Measurements from ENCODE around the gene TMEM72.

The TMEM72 gene

GRCh38 chr10:44889834-44890233, 21.3 kb upstream of the TMEM72 start:
- no peak for DNase-seq (ENCODE audit: low read depth, low spot score)
- TF ChIP-seq YY1 (IDR thresholded peaks at IDR 0.05; ENCODE audit: insufficient read depth, insufficient read length) (no peak), ZNF274 (IDR thresholded peaks at IDR 0.05; ENCODE audit: low read depth, low read length) (no peak), SUZ12 (IDR thresholded peaks at IDR 0.05; ENCODE audit: extremely low read depth, insufficient read depth, insufficient read length) (no peak)
- H3K4me1 ChIP-seq (ENCODE audit: insufficient read depth, insufficient read length), result no peaks in the 10 kb centered on the region
- no peaks in the 10 kb centered on the region for H3K27me3 ChIP-seq (ENCODE audit: insufficient read depth, insufficient read length)
- H3K9me3 ChIP-seq (ENCODE audit: insufficient read depth, low read length), result no peaks in the 10 kb centered on the region
- no peaks in the 10 kb centered on the region for H3K36me3 ChIP-seq (ENCODE audit: insufficient read depth, insufficient read length, low read length)
- no peak overlapping the region for H3K4me3 ChIP-seq (ENCODE audit: insufficient read length, low read depth)
- H3K9ac ChIP-seq (ENCODE audit: insufficient read length, low read depth), result no peak overlapping the region

- no peaks in the 10 kb centered on the region for H3K4me1 ChIP-seq (ENCODE audit: insufficient read depth, insufficient read length)
- H3K9ac ChIP-seq (ENCODE audit: insufficient read length, low read depth), result no peak overlapping the region
- TF ChIP-seq SUZ12 (IDR thresholded peaks at IDR 0.05; ENCODE audit: extremely low read depth, insufficient read depth, insufficient read length), result no peak
- TF ChIP-seq ZNF274 (IDR thresholded peaks at IDR 0.05; ENCODE audit: low read depth, low read length), result no peak
- TF ChIP-seq YY1 (IDR thresholded peaks at IDR 0.05; ENCODE audit: insufficient read depth, insufficient read length), result no peak
- H3K4me3 ChIP-seq (ENCODE audit: insufficient read length, low read depth), result no peak overlapping the region
- no peaks in the 10 kb centered on the region for H3K9me3 ChIP-seq (ENCODE audit: insufficient read depth, low read length)
- H3K27me3 ChIP-seq (ENCODE audit: insufficient read depth, insufficient read length), result no peaks in the 10 kb centered on the region
- H3K36me3 ChIP-seq (ENCODE audit: insufficient read depth, insufficient read length, low read length), result no peaks in the 10 kb centered on the region
- DNase-seq (ENCODE audit: low read depth, low spot score), result no peak
These were observed 20.2 kb upstream of the TMEM72 start for GRCh38 chr10:44890696-44891563.

- Histone ChIP-seq H3K36me3 (ENCODE audit: insufficient read depth, insufficient read length, low read length) (no peaks in the 10 kb centered on the region), H3K4me3 (ENCODE audit: insufficient read length, low read depth) (no peak overlapping the region), H3K4me1 (ENCODE audit: insufficient read depth, insufficient read length) (no peaks in the 10 kb centered on the region), H3K9ac (ENCODE audit: insufficient read length, low read depth) (no peak overlapping the region), H3K9me3 (ENCODE audit: insufficient read depth, low read length) (no peaks in the 10 kb centered on the region), H3K27me3 (ENCODE audit: insufficient read depth, insufficient read length) (no peaks in the 10 kb centered on the region)
- TF ChIP-seq YY1 (IDR thresholded peaks at IDR 0.05; ENCODE audit: insufficient read depth, insufficient read length), result no peak
- no peak for TF ChIP-seq ZNF274 (IDR thresholded peaks at IDR 0.05; ENCODE audit: low read depth, low read length)
- no peak for TF ChIP-seq SUZ12 (IDR thresholded peaks at IDR 0.05; ENCODE audit: extremely low read depth, insufficient read depth, insufficient read length)
- no peak for DNase-seq (ENCODE audit: low read depth, low spot score)
These were observed 19.4 kb upstream of the TMEM72 start for GRCh38 chr10:44891721-44892120.

- no peak overlapping the region for H3K9ac ChIP-seq (ENCODE audit: insufficient read length, low read depth)
- DNase-seq (ENCODE audit: low read depth, low spot score), result no peak
- H3K36me3 ChIP-seq (ENCODE audit: insufficient read depth, insufficient read length, low read length), result no peaks in the 10 kb centered on the region
- TF ChIP-seq ZNF274 (IDR thresholded peaks at IDR 0.05; ENCODE audit: low read depth, low read length), result no peak
- peaks cover 12% of the 10 kb centered on the region; the same call in 1 of the 2 replicates for H3K9me3 ChIP-seq (ENCODE audit: insufficient read depth, low read length)
- H3K27me3 ChIP-seq (ENCODE audit: insufficient read depth, insufficient read length), result no peaks in the 10 kb centered on the region
- H3K4me3 ChIP-seq (ENCODE audit: insufficient read length, low read depth), result no peak overlapping the region
- H3K4me1 ChIP-seq (ENCODE audit: insufficient read depth, insufficient read length), result no peaks in the 10 kb centered on the region
These were observed 17.3 kb upstream of the TMEM72 start for GRCh38 chr10:44893604-44894468.

- Histone ChIP-seq H3K9me3 (ENCODE audit: insufficient read depth, low read length) (peaks cover 12% of the 10 kb centered on the region; the same call in 1 of the 2 replicates), H3K36me3 (ENCODE audit: insufficient read depth, insufficient read length, low read length) (no peaks in the 10 kb centered on the region), H3K4me1 (ENCODE audit: insufficient read depth, insufficient read length) (no peaks in the 10 kb centered on the region), H3K27me3 (ENCODE audit: insufficient read depth, insufficient read length) (no peaks in the 10 kb centered on the region), H3K4me3 (ENCODE audit: insufficient read length, low read depth) (no peak overlapping the region), H3K9ac (ENCODE audit: insufficient read length, low read depth) (no peak overlapping the region)
- no peak for TF ChIP-seq SUZ12 (IDR thresholded peaks at IDR 0.05; ENCODE audit: extremely low read depth, insufficient read depth, insufficient read length)
- TF ChIP-seq YY1 (IDR thresholded peaks at IDR 0.05; ENCODE audit: insufficient read depth, insufficient read length), result no peak
- no peak for DNase-seq (ENCODE audit: low read depth, low spot score)
These were observed 16.4 kb upstream of the TMEM72 start for GRCh38 chr10:44894691-44895090.

GRCh38 chr10:44895280-44895679, 15.9 kb upstream of the TMEM72 start:
- H3K4me3 ChIP-seq (ENCODE audit: insufficient read length, low read depth), result no peak overlapping the region
- DNase-seq (ENCODE audit: low read depth, low spot score), result no peak
- TF ChIP-seq ZNF274 (IDR thresholded peaks at IDR 0.05; ENCODE audit: low read depth, low read length) (no peak), SUZ12 (IDR thresholded peaks at IDR 0.05; ENCODE audit: extremely low read depth, insufficient read depth, insufficient read length) (no peak), YY1 (IDR thresholded peaks at IDR 0.05; ENCODE audit: insufficient read depth, insufficient read length) (no peak)
- H3K9ac ChIP-seq (ENCODE audit: insufficient read length, low read depth), result no peak overlapping the region
- H3K36me3 ChIP-seq (ENCODE audit: insufficient read depth, insufficient read length, low read length), result no peaks in the 10 kb centered on the region
- no peaks in the 10 kb centered on the region for H3K4me1 ChIP-seq (ENCODE audit: insufficient read depth, insufficient read length)
- H3K9me3 ChIP-seq (ENCODE audit: insufficient read depth, low read length), result peaks cover 12% of the 10 kb centered on the region; the same call in 1 of the 2 replicates
- H3K27me3 ChIP-seq (ENCODE audit: insufficient read depth, insufficient read length), result no peaks in the 10 kb centered on the region

- Histone ChIP-seq H3K4me3 (ENCODE audit: insufficient read length, low read depth) (no peak overlapping the region), H3K9me3 (ENCODE audit: insufficient read depth, low read length) (peaks cover 12% of the 10 kb centered on the region; the same call in 1 of the 2 replicates), H3K27me3 (ENCODE audit: insufficient read depth, insufficient read length) (no peaks in the 10 kb centered on the region), H3K36me3 (ENCODE audit: insufficient read depth, insufficient read length, low read length) (no peaks in the 10 kb centered on the region), H3K4me1 (ENCODE audit: insufficient read depth, insufficient read length) (no peaks in the 10 kb centered on the region), H3K9ac (ENCODE audit: insufficient read length, low read depth) (no peak overlapping the region)
- no peak for DNase-seq (ENCODE audit: low read depth, low spot score)
- TF ChIP-seq SUZ12 (IDR thresholded peaks at IDR 0.05; ENCODE audit: extremely low read depth, insufficient read depth, insufficient read length) (no peak), YY1 (IDR thresholded peaks at IDR 0.05; ENCODE audit: insufficient read depth, insufficient read length) (no peak), ZNF274 (IDR thresholded peaks at IDR 0.05; ENCODE audit: low read depth, low read length) (no peak)
These were observed 14.1 kb upstream of the TMEM72 start for GRCh38 chr10:44897049-44897448.
